K562 (cell line): ENCODE results near the gene FOXD2. TPM values are rescaled to one million over a fixed set of nuclear protein-coding genes. Genes with fewer than 3 reads are reported as not detected.

ENCODE experiments used
- ATF7 ChIP-seq: fragments of 450-650 bp; IDR thresholded peaks from 2 replicates; pipeline ENCODE4 v1.7.1; 2014; ENCODE audit warnings: mild to moderate bottlenecking, moderate library complexity
- DMBX1 ChIP-seq: fragments of 250-450 bp; sonication (Bioruptor Pico); IDR thresholded peaks from 2 replicates; pipeline ENCODE4 v1.8.0; 2022; ENCODE audit warnings: inconsistent platforms, mild to moderate bottlenecking, moderate library complexity, borderline replicate concordance
- FOXP4 ChIP-seq: sonication (generic); formaldehyde crosslinking; IDR thresholded peaks from 2 replicates; pipeline ENCODE4 v1.8.0; 2022; ENCODE audit warnings: mild to moderate bottlenecking, missing genetic modification reagents, borderline replicate concordance
- GTF2F1 ChIP-seq: IDR thresholded peaks from 2 replicates; pipeline ENCODE4 v1.6.1; 2011; ENCODE audit warnings: low read depth, low read length, improper control_type of control experiment
- JUND ChIP-seq, 2 experiments: IDR thresholded peaks; 2 replicates in 1 of 2; 3 replicates in 1 of 2; pipeline ENCODE4 v1.6.1; 2011; ENCODE audit warnings: borderline replicate concordance in 2 of 2, low read depth in 2 of 2, low read length in 2 of 2, improper control_type of control experiment in 1 of 2, missing biosample characterization in 1 of 2, missing genetic modification characterization in 1 of 2, missing genetic modification reagents in 1 of 2
- KDM5B ChIP-seq: fragments of 200-600 bp; sonication (generic); IDR thresholded peaks from 2 replicates; pipeline ENCODE4 v1.6.1; 2012; ENCODE audit warnings: low read depth, mild to moderate bottlenecking, moderate library complexity, low read length, control low read depth, inconsistent platforms; ENCODE audit not compliant: insufficient replicate concordance
- KLF6 ChIP-seq: fragments of 250-450 bp; sonication (Bioruptor Pico); IDR thresholded peaks from 2 replicates; pipeline ENCODE4 v1.4.0; 2020; ENCODE audit warnings: mild to moderate bottlenecking, moderate library complexity, borderline replicate concordance
- L3MBTL2 ChIP-seq: fragments of 450-650 bp; IDR thresholded peaks from 2 replicates; pipeline ENCODE4 v1.6.1; 2016; ENCODE audit warnings: mild to moderate bottlenecking, moderate library complexity
- NFIX ChIP-seq: fragments of 250-450 bp; sonication (Bioruptor Pico); IDR thresholded peaks from 2 replicates; pipeline ENCODE4 v1.4.0; 2020; ENCODE audit warnings: low read depth, mild to moderate bottlenecking, moderate library complexity
- PRMT5 ChIP-seq: sonication (generic); formaldehyde crosslinking; IDR thresholded peaks from 2 replicates; pipeline ENCODE4 v1.5.0; 2020; ENCODE audit warnings: missing genetic modification reagents
- RAD51 ChIP-seq: fragments of 450-650 bp; IDR thresholded peaks from 2 replicates; pipeline ENCODE4 v1.7.1; 2016; ENCODE audit warnings: low read depth, mild to moderate bottlenecking, borderline replicate concordance
- SAFB ChIP-seq: fragments of 200-400 bp; formaldehyde crosslinking; IDR thresholded peaks from 2 replicates; pipeline ENCODE4 v1.6.1; 2017; ENCODE audit warnings: low read depth, low read length, borderline replicate concordance
- TAF15 ChIP-seq: fragments of 200-400 bp; formaldehyde crosslinking; IDR thresholded peaks from 2 replicates; pipeline ENCODE4 v1.6.1; 2017; ENCODE audit warnings: mild to moderate bottlenecking, low read depth, low read length, moderate library complexity
- TOE1 ChIP-seq, 2 experiments: fragments of 450-650 bp in 1 of 2; sonication (generic) in 1 of 2; formaldehyde crosslinking in 1 of 2; IDR thresholded peaks; 2 replicates each; pipeline versions ENCODE4 v1.7.1 to v1.8.0; 2016 to 2022; ENCODE audit warnings: borderline replicate concordance in 2 of 2, mild to moderate bottlenecking in 2 of 2, antibody characterized with exemption in 1 of 2, inconsistent platforms in 1 of 2, low read depth in 1 of 2, missing genetic modification reagents in 1 of 2, moderate library complexity in 1 of 2
- TSC22D4 ChIP-seq: fragments of 450-650 bp; IDR thresholded peaks from 2 replicates; pipeline ENCODE4 v1.6.1; 2016; ENCODE audit warnings: missing genetic modification characterization, missing biosample characterization, control low read depth
- VEZF1 ChIP-seq: fragments of 200-800 bp; sonication (Bioruptor generic); IDR thresholded peaks from 2 replicates; pipeline ENCODE4 v1.6.1; 2017; ENCODE audit warnings: missing genetic modification characterization, missing compliant biosample characterization
- ZBTB1 ChIP-seq: sonication (generic); formaldehyde crosslinking; IDR thresholded peaks from 2 replicates; pipeline ENCODE4 v1.8.1; 2023; ENCODE audit warnings: missing genetic modification reagents, low read depth, mild to moderate bottlenecking, borderline replicate concordance
- ZKSCAN8 ChIP-seq: fragments of 200-800 bp; sonication (Bioruptor generic); IDR thresholded peaks from 2 replicates; pipeline ENCODE4 v1.6.1; 2016; ENCODE audit warnings: missing genetic modification characterization, missing compliant biosample characterization
- ZNF197 ChIP-seq: fragments of 200-800 bp; sonication (Bioruptor generic); IDR thresholded peaks from 2 replicates; pipeline ENCODE4 v1.6.1; 2016; ENCODE audit warnings: low read depth, missing genetic modification characterization, missing compliant biosample characterization
- ZNF445 ChIP-seq: fragments of 250-450 bp; sonication (Bioruptor Pico); IDR thresholded peaks from 2 replicates; pipeline ENCODE4 v1.4.0; 2020; ENCODE audit warnings: low read depth, mild to moderate bottlenecking, moderate library complexity
- ZNF449 ChIP-seq: fragments of 250-450 bp; sonication (Bioruptor Pico); IDR thresholded peaks from 2 replicates; pipeline ENCODE4 v1.8.0; 2022; ENCODE audit warnings: moderate library complexity, mild to moderate bottlenecking, inconsistent platforms
- polyA plus RNA-seq, 8 experiments: library from polyadenylated mRNA; depleted of rRNA in 4 of 8; stranded (reverse) in 5 of 8; unstranded in 3 of 8; fragments of >200 nt; fragmentation: Nextera tagmentation in 2 of 8; fragmentation: Illumina TruSeq in 1 of 8; extraction: Ambion mirVana in 2 of 8; extraction: Trizol in 1 of 8; gene quantifications; 2 replicates each; pipeline versions ENCODE4 v1.2.1 to v1.2.3, GENCODE V29; 2011 to 2014; ENCODE audit warnings: inconsistent platforms in 1 of 8, missing spikeins in 1 of 8
- total RNA-seq, 7 experiments: library from RNA; depleted of rRNA in 6 of 7; stranded (reverse); fragments of >200 nt in 6 of 7; fragmentation: Illumina TruSeq in 2 of 7; extraction: Trizol in 2 of 7; gene quantifications; 2 replicates each; pipeline versions ENCODE4 v1.2.1 to v1.2.3, GENCODE V29; 2011 to 2021; ENCODE audit warnings: low replicate concordance in 1 of 7

The FOXD2 gene
- total and polyA plus RNA-seq, 9 of the 15 experiments (the other 6 are each of a cell fraction or from before 2014, with no cell fraction given), result 0.06 to 1.2 (median 0.22) TPM

- no peak for TF ChIP-seq PRMT5 (CRISPR knock-in tag)
- TF ChIP-seq JUND (IDR thresholded peaks at IDR 0.05; ENCODE audit: borderline replicate concordance, low read depth, low read length), result 0 out of 2 replicates have a peak, but pooled peaks have one; percentile 15
- TF ChIP-seq JUND (tag; IDR thresholded peaks at IDR 0.05; ENCODE audit: borderline replicate concordance, low read depth, low read length), result no peak
- TF ChIP-seq NFIX, result no peak
- TF ChIP-seq KLF6 (CRISPR knock-in tag), result no peak
- no peak; the same call in 1 of the 2 replicates for TF ChIP-seq SAFB
- no peak for TF ChIP-seq ZKSCAN8 (CRISPR knock-in tag)
- TF ChIP-seq ZBTB1 (CRISPR knock-in tag), result peak; percentile 52
- peak; percentile 82 for TF ChIP-seq ATF7
- TF ChIP-seq FOXP4 (CRISPR knock-in tag), result peak; percentile 63; the same call in 1 of the 2 replicates
- no peak for TF ChIP-seq TSC22D4 (tag)
- TF ChIP-seq L3MBTL2, result peak; percentile 80
- no peak for TF ChIP-seq RAD51
- TF ChIP-seq GTF2F1, result no peak
- TF ChIP-seq ZNF197 (CRISPR knock-in tag), result no peak
- no peak for TF ChIP-seq ZNF445 (CRISPR knock-in tag)
- no peak for TF ChIP-seq ZNF449 (CRISPR knock-in tag)
- TF ChIP-seq KDM5B, result peak; percentile 68
- TF ChIP-seq VEZF1 (CRISPR knock-in tag), result peak; percentile 99
- peak; percentile 61; the same call in 1 of the 2 replicates for TF ChIP-seq TOE1 (IDR thresholded peaks at IDR 0.05; ENCODE audit: borderline replicate concordance)
- TF ChIP-seq TOE1 (CRISPR knock-in tag; IDR thresholded peaks at IDR 0.05; ENCODE audit: borderline replicate concordance, low read depth), result peak; percentile 72; the same call in 1 of the 2 replicates
- no peak for TF ChIP-seq TAF15
- TF ChIP-seq DMBX1 (CRISPR knock-in tag), result no peak
Measured at GRCh38 chr1:47437447-47438164, at the start of gene FOXD2 (continued).
